ENCODE results near the gene MXRA8.

DNA sequence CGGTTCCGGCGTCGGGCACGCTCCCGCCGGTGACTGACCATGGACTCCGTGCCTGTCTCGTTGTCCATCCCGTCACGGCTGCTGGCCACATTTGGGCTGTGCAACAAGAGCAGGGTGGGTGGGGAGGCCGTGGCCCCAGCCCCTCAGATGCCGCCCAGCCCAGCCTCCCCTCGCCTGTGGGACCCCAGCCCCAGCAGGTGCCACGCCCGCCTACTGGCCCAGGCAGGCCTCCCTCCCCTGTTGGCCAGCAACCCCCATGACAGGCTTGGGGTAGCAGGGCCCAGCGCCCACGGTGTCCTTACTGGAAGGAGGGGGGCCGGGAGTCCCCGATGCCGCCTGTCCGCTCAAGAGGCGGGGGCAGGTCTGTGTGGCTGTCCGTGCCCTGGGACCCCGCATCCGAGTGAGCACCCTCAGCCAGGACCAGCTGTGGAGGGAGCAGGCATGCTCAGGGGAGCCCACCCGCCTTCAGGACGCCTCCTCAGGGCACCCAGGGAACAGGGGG is 16.2 kb downstream of the MXRA8 start:
- TF ChIP-seq POLR2AphosphoS5 (IDR thresholded peaks at IDR 0.05; ENCODE audit: low read depth, low read length) (no peak), POLR2A (IDR thresholded peaks at IDR 0.05; ENCODE audit: low read depth, low read length) (no peak), TAF1 (IDR thresholded peaks at IDR 0.05; ENCODE audit: low read depth, low read length) (no peak), SPI1 (IDR thresholded peaks at IDR 0.05; ENCODE audit: low read depth, low read length) (no peak), PAX5 (IDR thresholded peaks at IDR 0.05; ENCODE audit: insufficient read depth, low read length, severe bottlenecking) (no peak), POU2F2 (IDR thresholded peaks at IDR 0.05; ENCODE audit: low read depth, low read length) (no peak)
